Measurements from ENCODE around the gene SEZ6L. TPM values are rescaled to one million over a fixed set of nuclear protein-coding genes. Genes with fewer than 3 reads are reported as not detected.
A peak's percentile ranks its signal among the peaks of the same experiment; 100 is the strongest.

Gene SEZ6L
- total and polyA plus RNA-seq, 7 donors, result 0.49 to 2.1 (median 0.83) TPM; not detected in 2

DNA sequence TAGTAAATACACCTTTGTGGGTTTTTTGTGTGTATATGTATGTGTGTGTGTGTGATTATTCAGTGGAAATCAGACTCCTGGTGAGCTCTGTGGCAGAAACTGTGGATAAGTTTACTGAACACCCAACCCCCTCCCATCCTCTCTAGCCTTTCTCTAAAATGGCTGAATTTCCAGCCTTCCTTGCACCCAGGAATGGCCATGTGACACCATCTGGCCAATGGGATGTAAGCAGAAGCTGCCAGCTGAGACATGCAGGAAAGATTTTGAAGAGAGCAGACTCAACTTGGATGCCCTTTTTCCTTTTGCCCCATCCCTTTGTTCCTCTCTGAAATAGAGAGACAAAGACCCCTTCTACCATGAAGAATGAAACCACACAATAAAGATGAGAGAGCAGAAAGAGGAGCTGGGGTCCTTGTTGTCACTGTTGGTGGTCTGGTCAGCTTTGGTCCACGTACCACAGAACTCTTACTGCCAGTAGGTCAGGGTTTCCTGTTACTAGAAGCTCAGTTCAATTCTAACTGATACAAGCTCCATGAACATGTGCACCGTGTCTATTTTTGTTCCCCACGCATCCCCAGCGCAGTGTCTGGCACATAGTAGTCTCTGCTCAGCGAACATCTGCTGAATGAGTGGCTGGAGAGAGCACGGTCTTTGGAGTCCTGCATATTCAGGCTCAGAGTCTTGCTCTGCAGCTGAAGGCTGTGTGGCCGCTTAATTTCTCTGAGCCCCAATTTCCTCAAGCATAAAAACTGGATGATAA, 57.5 kb downstream of the SEZ6L start:
- DNase-seq, result peak; percentile 4
- Histone ChIP-seq H3K36me3 (no peaks in the 10 kb centered on the region), H3K27ac (no peak overlapping the region), H3K9me3 (no peaks in the 10 kb centered on the region), H3K27me3 (peaks cover 0 to 11% (median 5%) of the 10 kb centered on the region in 3 donors), H3K4me3 (no peak overlapping the region), H3K4me1 (no peaks in the 10 kb centered on the region)
- WGBS, 2 donors, result 82 to 87% methylated on average over 7 of the region's 7 CpGs
- intact Hi-C loops (cut with DNase I), result no loop called here
- no peak for TF ChIP-seq POLR2A (IDR thresholded peaks at IDR 0.05)

DNA sequence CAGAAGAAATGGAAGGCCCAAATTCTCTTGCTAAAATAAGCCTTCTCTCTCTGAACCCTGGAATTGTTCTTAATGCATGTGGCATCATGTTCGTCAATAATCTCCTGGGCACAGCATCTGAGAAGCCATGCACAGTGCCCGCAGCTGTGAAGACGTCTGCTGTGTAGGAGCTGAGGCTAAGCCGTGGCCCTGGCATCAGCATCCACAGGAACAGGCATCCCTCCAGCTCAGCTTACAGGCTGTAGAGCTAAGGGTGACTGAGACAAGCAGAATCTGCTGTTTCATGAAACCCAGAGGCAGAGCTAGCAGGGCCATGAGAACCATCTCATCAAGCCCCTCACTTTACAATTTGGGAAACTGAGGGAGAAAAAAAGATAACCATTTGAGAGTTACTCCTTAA, 60.6 kb downstream of the SEZ6L start:
- Histone ChIP-seq H3K4me1 (no peaks in the 10 kb centered on the region), H3K36me3 (no peaks in the 10 kb centered on the region), H3K4me3 (no peak overlapping the region), H3K9me3 (no peaks in the 10 kb centered on the region), H3K27ac (no peak overlapping the region), H3K27me3 (peaks cover 0 to 20% (median 13%) of the 10 kb centered on the region in 3 donors)
- WGBS, 2 donors, result 80 to 85% methylated on average over 4 of the region's 4 CpGs
- intact Hi-C loops (cut with DNase I), result no loop called here
- no peak for DNase-seq
- TF ChIP-seq, protein P1, sequence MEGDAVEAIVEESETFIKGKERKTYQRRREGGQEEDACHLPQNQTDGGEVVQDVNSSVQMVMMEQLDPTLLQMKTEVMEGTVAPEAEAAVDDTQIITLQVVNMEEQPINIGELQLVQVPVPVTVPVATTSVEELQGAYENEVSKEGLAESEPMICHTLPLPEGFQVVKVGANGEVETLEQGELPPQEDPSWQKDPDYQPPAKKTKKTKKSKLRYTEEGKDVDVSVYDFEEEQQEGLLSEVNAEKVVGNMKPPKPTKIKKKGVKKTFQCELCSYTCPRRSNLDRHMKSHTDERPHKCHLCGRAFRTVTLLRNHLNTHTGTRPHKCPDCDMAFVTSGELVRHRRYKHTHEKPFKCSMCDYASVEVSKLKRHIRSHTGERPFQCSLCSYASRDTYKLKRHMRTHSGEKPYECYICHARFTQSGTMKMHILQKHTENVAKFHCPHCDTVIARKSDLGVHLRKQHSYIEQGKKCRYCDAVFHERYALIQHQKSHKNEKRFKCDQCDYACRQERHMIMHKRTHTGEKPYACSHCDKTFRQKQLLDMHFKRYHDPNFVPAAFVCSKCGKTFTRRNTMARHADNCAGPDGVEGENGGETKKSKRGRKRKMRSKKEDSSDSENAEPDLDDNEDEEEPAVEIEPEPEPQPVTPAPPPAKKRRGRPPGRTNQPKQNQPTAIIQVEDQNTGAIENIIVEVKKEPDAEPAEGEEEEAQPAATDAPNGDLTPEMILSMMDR (IDR thresholded peaks at IDR 0.05), result no peak
- TF ChIP-seq POLR2A (IDR thresholded peaks at IDR 0.05) (no peak), EP300 (IDR thresholded peaks at IDR 0.05) (no peak), POLR2AphosphoS5 (IDR thresholded peaks at IDR 0.05) (no peak)

DNA sequence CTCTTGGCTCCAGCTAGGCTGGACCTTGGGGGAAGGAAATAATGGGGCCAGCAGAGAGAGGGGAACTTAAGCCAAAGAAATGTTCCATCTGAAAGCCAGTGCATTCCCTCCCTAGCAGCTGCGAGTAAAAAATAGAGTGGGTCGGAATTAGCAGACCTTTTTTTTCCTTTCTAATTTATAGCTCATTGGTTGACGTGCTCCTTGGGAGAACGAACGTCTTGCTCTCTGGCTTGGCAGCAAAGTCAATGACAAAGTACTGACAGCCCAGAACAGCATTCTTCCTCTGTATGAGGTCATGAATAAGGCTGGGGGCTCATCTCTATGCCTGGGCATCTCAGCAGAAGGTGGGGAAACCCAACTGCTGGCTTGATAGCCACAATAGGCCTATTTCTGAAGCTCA, 65.0 kb downstream of the SEZ6L start:
- H3K36me3 ChIP-seq, result no peaks in the 10 kb centered on the region
- WGBS, 2 donors, result 47 to 51% methylated on average over 5 of the region's 5 CpGs
- intact Hi-C loops (cut with DNase I), result no loop called here
- TF ChIP-seq POLR2A (IDR thresholded peaks at IDR 0.05), result no peak
- TF ChIP-seq EP300 (IDR thresholded peaks at IDR 0.05), result no peak
- H3K9me3 ChIP-seq, result no peaks in the 10 kb centered on the region
- H3K4me3 ChIP-seq, result no peak overlapping the region
- H3K4me1 ChIP-seq, result no peaks in the 10 kb centered on the region
- no peak overlapping the region for H3K27ac ChIP-seq
- no peak for DNase-seq
- peaks cover 0 to 26% (median 13%) of the 10 kb centered on the region in 3 donors for H3K27me3 ChIP-seq

DNA sequence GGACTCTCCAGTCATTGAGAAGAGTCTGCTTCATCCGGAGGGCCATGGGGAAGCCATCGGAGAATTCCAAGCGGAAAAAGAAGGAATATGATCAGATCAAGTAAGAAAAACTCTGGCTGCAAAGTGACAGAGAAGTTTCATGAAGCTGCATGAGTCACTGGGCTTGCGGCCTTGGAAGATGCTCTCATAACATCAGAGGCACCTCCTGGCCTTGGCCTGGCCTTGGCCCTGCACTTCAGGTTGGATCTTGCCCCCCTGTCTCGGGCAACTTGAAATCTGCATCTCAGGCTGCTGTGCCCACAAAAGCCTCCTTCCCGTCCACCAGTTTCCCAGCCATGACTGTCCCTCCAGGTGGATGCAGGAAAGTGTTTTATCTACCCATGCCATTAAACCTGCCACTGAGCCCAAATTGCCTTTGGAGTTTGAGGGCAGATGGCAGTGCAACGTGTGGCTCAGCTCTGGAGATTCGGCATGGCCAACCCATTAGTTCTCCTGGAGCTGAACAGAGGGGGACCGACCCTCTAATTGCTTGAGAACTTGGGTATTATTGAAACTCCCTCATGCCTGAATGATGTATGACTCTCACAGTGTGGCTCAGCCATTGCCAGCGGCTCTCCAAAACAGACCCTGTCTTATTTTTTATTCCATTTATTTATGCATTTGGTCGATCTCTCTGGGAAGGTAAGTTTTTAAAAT, 66.7 kb downstream of the SEZ6L start:
- H3K27me3 ChIP-seq, result peaks cover 0 to 26% (median 8%) of the 10 kb centered on the region in 3 donors
- intact Hi-C loops (cut with DNase I), result no loop called here
- no peak overlapping the region for H3K27ac ChIP-seq
- no peak overlapping the region for H3K4me3 ChIP-seq
- H3K9me3 ChIP-seq, result no peaks in the 10 kb centered on the region
- no peak for DNase-seq
- TF ChIP-seq POLR2A (IDR thresholded peaks at IDR 0.05) (no peak), POLR2AphosphoS5 (IDR thresholded peaks at IDR 0.05) (no peak)
- WGBS, 2 donors, result 71 to 83% methylated on average over 11 of the region's 11 CpGs
- no peaks in the 10 kb centered on the region for H3K4me1 ChIP-seq
- H3K36me3 ChIP-seq, result no peaks in the 10 kb centered on the region

DNA sequence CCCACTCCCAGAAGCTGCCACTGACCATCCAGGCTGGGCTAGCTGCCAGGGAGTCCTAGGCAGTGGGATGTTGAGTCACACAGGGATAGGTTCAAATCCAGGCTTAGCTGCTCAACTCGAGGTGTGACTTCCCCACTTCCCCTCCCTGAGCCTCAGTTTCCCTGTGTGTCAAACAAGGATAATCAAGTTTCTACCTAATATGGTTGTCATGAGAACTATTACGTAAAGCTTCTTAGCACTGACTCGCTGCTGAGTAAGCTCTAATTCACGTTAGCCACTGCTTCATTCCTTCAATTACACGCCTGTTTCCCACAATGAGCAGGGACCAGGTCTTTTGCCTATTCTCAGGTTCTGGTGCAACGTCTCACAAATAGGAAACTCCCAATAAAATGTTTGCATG, 67.7 kb downstream of the SEZ6L start:
- Histone ChIP-seq H3K36me3 (no peaks in the 10 kb centered on the region), H3K9me3 (no peaks in the 10 kb centered on the region), H3K4me1 (no peaks in the 10 kb centered on the region), H3K4me3 (no peak overlapping the region), H3K27me3 (peaks cover 0 to 26% (median 8%) of the 10 kb centered on the region in 3 donors), H3K27ac (no peak overlapping the region)
- no peak for TF ChIP-seq POLR2AphosphoS5 (IDR thresholded peaks at IDR 0.05)
- TF ChIP-seq, protein P1 (IDR thresholded peaks at IDR 0.05), result no peak
- no peak for TF ChIP-seq POLR2A (IDR thresholded peaks at IDR 0.05)
- TF ChIP-seq EP300 (IDR thresholded peaks at IDR 0.05), result no peak
- WGBS, 2 donors, result 57 to 77% methylated on average over 6 of the region's 6 CpGs
- DNase-seq, result no peak
- intact Hi-C loops (cut with DNase I), result no loop called here

DNA sequence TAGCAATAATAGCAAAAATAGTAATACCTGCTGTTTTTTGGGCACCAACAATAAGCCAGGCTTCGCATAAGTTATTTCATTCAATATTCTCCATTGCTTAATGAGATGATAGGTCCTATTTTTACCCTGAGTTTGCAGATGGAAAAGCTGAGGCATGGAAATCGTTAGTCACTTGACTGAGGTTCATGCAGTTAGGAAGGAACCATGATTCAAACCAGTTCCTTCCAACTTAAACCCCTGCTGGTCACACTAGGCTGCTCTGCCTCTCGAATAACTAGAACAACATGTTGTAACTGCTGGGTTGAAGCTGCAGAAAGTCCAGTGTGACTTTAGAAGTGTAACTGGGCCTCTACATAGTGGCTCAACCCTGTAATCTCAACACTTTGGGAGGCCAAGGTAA, 69.3 kb downstream of the SEZ6L start:
- peaks cover 0 to 20% (median 3%) of the 10 kb centered on the region in 3 donors for H3K27me3 ChIP-seq
- TF ChIP-seq EP300 (IDR thresholded peaks at IDR 0.05), result no peak
- TF ChIP-seq, protein P1 (IDR thresholded peaks at IDR 0.05), result no peak
- TF ChIP-seq POLR2A (IDR thresholded peaks at IDR 0.05), result no peak
- TF ChIP-seq POLR2AphosphoS5 (IDR thresholded peaks at IDR 0.05), result no peak
- intact Hi-C loops (cut with DNase I), result no loop called here
- whole genome bisulfite sequencing, 2 donors, result 70 to 86% methylated on average over 3 of the region's 3 CpGs
- H3K4me3 ChIP-seq, result no peak overlapping the region
- no peak overlapping the region for H3K27ac ChIP-seq
- no peaks in the 10 kb centered on the region for H3K4me1 ChIP-seq
- no peak for DNase-seq
- H3K36me3 ChIP-seq, result no peaks in the 10 kb centered on the region
- no peaks in the 10 kb centered on the region for H3K9me3 ChIP-seq
